Mucosa of descending colon (tissue), 3 donors: Measurements from ENCODE around the gene FAM3B. TPM values are rescaled to one million over a fixed set of nuclear protein-coding genes. Genes with fewer than 3 reads are reported as not detected.

ENCODE experiments used
- total RNA-seq, 3 donors: library from RNA; stranded (reverse); fragmentation: NEBNext Ultra II Directional in 2 of 3; extraction: Animal tissue kit (Norgen Biotek cat#: 25700) in 2 of 3; gene quantifications; one replicate each; pipeline versions ENCODE4 v1.2.1 to v1.2.4, GENCODE V29; 2021 to 2023
- donor health status: DM: no; HTN: no; CAD: no; lungs with moderate emphysema.
- donor health status: DM: no; HTN: no; CAD: no.
- donor health status: DM: no; HTN: yes; CAD: no.

FAM3B gene
- total RNA-seq, 3 donors from 2014 or later: 0.70 to 2.3 TPM; not detected in 1

Other genes with a start within 250 kb of the FAM3B start
- 100 to 1,000 TPM in 1 of 3 donors, 10 to 100 TPM in 2; 37.2 to 115 (median 51.2) TPM for gene BACE2, start 148.6 kb upstream of the FAM3B start, total RNA-seq
- gene MX2, start 45.2 kb downstream of the FAM3B start, total RNA-seq: 1 to 10 TPM; 2.5 to 9.2 (median 6.3) TPM
- gene MX1, start 109.4 kb downstream of the FAM3B start, total RNA-seq: 10 to 100 TPM; 30.7 to 78.5 (median 31.2) TPM
- 100 to 1,000 TPM; 283 to 624 (median 566) TPM for gene TMPRSS2, start 191.4 kb downstream of the FAM3B start, total RNA-seq